HG02623 (cell line): ENCODE data around the gene P2RX5.

Source experiments
- ATAC-seq: cut with Tn5 transposase; IDR thresholded peaks from one replicate; pipeline ENCODE4 v1.9.1; 2021; ENCODE audit warnings: moderate library complexity; ENCODE audit not compliant: unreplicated experiment

The P2RX5 gene

DNA sequence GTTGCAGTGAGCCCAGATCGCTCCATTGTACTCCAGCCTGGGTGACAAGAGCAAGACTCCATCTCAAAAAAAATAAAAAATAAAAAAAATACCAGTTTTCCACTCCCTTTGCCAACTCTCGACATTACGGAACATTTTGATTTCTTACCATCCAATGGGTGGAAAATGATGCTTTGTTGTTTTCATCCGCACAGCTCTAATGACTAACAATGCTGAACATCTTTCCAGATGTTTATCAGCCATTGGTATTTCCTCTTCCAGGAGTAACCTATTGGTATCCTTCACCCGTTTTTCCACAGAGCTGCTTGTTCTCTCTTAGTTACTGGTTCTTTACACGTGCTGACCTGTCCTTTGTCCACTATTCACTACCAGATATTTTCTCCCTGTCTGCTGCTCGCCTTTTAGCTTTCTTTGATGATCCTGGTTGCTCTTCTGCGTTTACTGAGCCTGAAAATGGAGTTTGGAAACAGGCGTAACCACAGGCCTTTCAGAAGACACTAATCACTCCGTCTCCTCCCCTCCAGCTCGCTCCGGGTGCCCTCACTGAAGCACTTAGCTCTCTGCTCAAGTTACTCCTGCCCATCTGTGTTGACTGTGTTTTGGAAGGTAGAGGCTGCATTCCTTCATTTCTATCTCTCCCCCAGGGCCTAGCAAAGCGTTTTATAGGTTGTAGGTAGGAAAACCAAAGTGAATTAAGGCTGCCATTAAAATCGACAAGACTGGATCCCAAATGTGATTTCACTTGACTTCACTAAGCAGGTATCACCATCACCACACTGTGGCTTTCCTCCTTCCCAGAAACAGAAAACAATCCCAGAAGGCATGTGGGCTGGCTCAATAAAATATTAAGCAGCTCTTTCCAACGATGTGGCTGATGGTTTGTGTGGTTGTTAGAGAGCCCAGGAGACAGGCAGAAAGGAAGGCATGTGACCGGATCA lies 68.9 kb downstream of the P2RX5 start:
- no peak for ATAC-seq
